ENCODE data around the gene ATP5F1E.

ATP5F1E gene

GRCh38 chr20:59071216-59071615, 39.1 kb upstream of the ATP5F1E start:
- Histone ChIP-seq H3K27ac (no peak overlapping the region), H3K4me3 (no peak overlapping the region)
- no peak for TF ChIP-seq CTCF (IDR thresholded peaks at IDR 0.05)
- DNase-seq (ENCODE audit: low spot score): no peak

- DNase-seq (ENCODE audit: low spot score): no peak
- Histone ChIP-seq H3K4me3 (no peak overlapping the region), H3K27ac (no peak overlapping the region)
- no peak for TF ChIP-seq CTCF (IDR thresholded peaks at IDR 0.05)
Observed at GRCh38 chr20:59069026-59069425, 36.9 kb upstream of the ATP5F1E start.

GRCh38 chr20:59068534-59068933, 36.4 kb upstream of the ATP5F1E start:
- no peak overlapping the region for H3K4me3 ChIP-seq
- TF ChIP-seq CTCF (IDR thresholded peaks at IDR 0.05): no peak
- no peak for DNase-seq (ENCODE audit: low spot score)
- no peak overlapping the region for H3K27ac ChIP-seq

DNA sequence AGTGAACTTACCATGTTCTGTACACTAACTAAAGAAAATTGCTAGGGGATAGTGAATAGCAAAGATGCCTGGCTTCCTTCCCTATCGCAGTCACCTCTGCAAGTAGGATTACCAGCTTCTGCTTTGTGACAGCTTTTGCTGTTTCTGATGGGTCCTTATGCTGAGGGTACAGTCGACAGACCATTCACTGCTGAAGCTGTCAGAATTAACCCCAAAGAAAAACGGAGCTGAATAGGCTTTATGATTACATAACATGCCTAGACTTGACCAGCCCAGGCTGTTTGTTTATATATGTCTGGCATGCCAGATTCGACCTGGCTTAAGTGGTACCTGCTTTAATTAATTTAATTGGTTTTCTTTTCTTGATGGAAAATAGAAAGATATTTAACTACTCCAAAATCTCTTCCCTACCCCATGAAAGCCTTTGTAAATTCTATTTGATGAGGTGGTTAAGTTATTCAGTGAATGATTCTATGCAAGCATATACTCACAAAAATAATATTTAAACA, 32.1 kb upstream of the ATP5F1E start:
- H3K4me3 ChIP-seq: no peak overlapping the region
- no peak for DNase-seq (ENCODE audit: low spot score)
- no peak overlapping the region for H3K27ac ChIP-seq
- TF ChIP-seq CTCF (IDR thresholded peaks at IDR 0.05): no peak

DNA sequence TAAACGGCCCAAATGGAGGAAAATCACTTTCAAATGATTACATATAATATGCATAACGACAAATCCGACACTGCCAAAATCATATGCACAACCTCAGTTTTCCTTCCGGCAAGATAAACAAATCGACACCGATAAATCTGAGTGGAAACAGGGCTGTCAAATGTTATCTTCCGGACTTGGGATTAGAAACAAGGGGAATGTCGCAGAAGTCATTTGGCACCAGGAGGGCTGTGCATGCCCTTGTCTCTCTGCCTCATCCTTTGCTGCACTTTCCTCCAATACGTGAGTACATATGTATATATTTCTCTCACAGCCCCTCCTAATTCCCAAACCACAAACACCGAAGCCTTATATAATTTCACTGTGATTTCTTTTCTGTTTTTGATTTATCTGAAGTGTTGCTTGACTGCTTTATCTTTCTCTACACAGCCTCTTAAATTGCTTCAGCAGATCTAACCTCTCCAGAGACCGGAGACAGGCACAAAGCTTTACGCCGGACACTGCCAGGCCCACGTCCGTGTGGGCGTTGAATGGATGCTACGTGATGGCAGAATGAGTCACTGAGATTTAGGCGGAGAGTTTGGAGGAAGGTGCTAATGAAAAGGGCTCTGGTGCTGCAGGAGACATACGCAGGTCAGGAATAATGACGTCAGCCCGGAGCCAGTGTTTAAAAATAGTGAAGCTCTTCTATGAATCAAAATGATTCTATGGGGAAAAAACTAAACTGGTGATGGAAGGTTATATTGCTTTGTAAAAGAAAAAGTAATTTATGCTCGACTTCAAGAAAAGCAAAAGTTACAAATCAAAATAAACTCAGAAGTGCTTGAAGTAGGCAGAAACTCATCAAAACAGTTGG, 31.5 kb upstream of the ATP5F1E start:
- no peak for TF ChIP-seq CTCF (IDR thresholded peaks at IDR 0.05)
- DNase-seq (ENCODE audit: low spot score): no peak
- H3K27ac ChIP-seq: no peak overlapping the region
- H3K4me3 ChIP-seq: no peak overlapping the region

DNA sequence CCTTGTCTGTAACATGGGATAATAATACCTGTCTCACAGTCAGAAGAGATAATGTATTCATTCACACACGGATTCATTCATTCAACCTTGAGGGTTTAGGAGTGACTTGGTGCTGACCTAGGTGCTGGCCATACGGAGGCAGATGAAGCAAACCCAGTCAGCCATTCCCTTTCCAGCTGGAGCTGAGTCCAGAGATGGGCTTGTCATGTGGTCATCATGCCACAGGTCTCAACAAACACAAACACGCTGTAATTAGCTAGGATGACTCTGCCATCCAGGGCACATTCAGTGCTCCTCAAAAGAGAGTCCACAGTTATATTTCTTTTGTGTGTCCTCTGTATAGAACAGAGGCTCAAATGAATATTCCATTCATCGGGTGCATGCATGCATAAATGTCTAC, 29.9 kb upstream of the ATP5F1E start:
- H3K27ac ChIP-seq: no peak overlapping the region
- DNase-seq (ENCODE audit: low spot score): no peak
- H3K4me3 ChIP-seq: no peak overlapping the region
- no peak for TF ChIP-seq CTCF (IDR thresholded peaks at IDR 0.05)

GRCh38 chr20:59055302-59055701, 23.2 kb upstream of the ATP5F1E start:
- Histone ChIP-seq H3K27ac (no peak overlapping the region), H3K4me3 (no peak overlapping the region)
- DNase-seq (ENCODE audit: low spot score): no peak
- TF ChIP-seq CTCF (IDR thresholded peaks at IDR 0.05): peak; percentile 17
